SH-SY5Y (cell line): ENCODE results near the gene PKNOX2.

Experiments used
- GATA2 ChIP-seq: IDR thresholded peaks from 2 replicates; pipeline ENCODE4 v1.6.1; 2011; ENCODE audit warnings: mild to moderate bottlenecking, low read depth, low read length
- GATA3 ChIP-seq: IDR thresholded peaks from 2 replicates; pipeline ENCODE4 v1.6.1; 2011; ENCODE audit warnings: low read depth, mild to moderate bottlenecking, low read length, moderate library complexity

DNA sequence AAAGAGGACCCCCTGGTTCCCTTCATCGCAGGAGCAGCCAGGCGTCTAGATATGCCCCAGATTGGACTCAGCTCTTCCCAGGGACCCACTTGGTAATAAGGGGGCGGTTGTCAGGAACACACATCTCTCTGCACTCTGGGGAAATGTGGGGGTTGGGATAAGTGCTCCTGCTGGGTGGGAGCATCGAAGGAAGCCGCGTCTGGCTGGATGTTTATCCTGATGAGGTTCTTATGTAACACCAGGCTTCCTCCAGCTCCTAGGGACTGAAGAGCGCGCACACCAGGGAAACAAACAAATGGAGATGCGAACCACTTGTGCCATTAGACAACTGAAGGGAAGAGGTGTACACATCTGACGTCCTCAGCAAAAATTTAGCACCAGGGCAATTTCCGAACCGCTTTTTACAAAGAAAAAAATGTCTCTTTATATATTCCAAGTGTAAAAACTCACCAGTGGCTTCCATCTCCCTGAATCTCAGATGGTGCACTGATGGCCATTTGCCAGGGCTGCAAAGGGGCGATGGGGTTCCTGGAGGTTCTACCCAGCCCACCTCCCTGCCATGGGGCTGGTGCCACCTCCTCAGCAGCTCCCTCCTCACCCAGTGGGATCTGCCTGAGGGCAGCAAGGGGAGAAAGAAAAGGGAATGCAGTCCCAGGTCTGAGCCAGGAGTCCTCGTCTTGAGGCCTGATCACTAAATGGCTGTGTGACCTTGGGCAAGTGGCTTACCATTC lies 89.4 kb downstream of the PKNOX2 start:
- TF ChIP-seq GATA3: no peak
- no peak for TF ChIP-seq GATA2
